Stimulated activated CD8-positive, alpha-beta memory T cell treated with anti-CD3 and anti-CD28 coated beads, Interleukin-15, amount 100 ng/mL, for 24 hours (primary cell): ENCODE results near the gene GIGYF2.

ENCODE experiments used
- DNase-seq: peaks from one replicate; pipeline ENCODE4 v3.0.0-alpha.2; 2020; ENCODE audit warnings: low read depth

GIGYF2 gene

GRCh38 chr2:232750135-232750671 lies 53.1 kb downstream of the GIGYF2 start:
- no peak for DNase-seq

DNA sequence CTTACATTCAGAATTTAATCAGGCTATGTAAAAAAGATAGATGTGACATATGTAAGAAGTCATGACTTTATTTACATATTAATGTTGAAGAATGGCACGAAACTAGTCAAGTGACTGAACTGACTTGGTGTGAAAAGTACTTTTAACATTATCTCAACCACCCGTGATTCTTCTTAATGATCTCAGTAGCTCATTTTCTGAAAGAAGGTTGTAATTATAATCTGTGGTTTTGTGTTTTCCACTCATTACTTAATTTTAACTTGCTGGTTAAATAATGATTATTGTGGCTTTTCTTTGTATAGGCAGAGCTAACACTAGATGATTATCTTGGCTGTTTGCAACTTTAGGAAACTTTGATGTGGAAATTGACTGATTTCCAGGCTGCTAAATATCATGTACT lies 60.8 kb downstream of the GIGYF2 start:
- no peak for DNase-seq

GRCh38 chr2:232761301-232761907 lies 64.3 kb downstream of the GIGYF2 start:
- no peak for DNase-seq

DNA sequence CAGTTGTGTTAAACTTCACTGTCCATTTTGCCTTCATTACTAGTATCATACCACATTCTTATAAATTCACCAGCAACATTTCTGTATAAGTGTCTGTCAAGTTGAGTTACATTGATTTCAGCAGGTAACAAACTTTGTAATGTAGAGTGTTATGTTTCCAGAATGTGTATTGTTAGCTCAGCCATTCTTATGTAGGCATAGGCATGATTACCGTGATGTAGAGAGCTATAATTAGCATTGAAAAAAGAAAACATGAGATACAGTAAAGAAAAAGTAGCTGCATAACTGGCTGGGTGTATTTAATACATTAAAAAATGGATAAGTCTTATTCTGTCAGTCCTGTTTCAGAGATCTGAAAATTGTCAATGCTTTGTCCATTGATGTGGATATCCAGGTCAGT lies 70.7 kb downstream of the GIGYF2 start:
- DNase-seq = no peak

- no peak for DNase-seq
These were observed 73.1 kb downstream of the GIGYF2 start for GRCh38 chr2:232770207-232770606.

GRCh38 chr2:232771870-232772269 lies 74.7 kb downstream of the GIGYF2 start:
- no peak for DNase-seq

DNA sequence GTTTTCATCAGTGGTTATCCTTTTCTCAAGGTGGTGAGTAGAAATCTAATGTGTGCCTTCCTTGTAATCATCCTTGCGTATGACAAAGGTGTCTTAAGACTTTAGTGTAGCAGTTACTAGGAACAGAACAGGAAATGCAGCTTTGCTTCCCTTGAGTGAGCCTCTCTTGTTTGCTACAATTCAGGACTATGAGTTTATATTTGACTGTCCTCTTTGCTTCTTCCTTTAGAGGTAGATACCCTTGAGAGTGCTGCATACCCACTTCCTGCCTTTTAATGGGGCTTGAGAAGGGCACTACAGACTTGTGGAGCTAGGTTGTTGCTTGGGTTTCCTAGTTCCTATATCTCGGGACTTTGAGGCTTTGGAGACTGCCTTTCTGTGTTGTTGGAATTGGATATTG lies 75.4 kb downstream of the GIGYF2 start:
- DNase-seq = no peak

DNA sequence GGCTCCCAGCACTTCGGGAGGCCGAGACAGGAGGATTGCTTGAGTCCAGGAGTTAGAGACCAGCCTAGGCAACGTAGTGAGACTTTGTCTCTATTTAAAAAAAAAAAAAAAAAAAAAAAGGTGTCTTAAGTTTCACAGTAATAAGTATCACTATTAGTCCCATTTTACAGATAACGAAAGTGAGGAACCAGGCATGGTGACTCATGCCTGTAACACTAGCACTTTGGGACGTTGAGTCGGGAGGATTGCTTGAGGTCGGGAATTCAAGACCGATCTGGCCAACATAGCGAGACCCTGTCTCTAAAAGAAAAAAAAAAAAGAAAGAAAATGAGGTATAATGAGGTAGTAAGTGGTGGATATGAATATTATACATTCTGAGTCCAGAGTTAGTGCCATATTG lies 76.7 kb downstream of the GIGYF2 start:
- no peak for DNase-seq

- DNase-seq = no peak
These were observed 79.3 kb downstream of the GIGYF2 start, which contains the start of gene KCNJ13 for GRCh38 chr2:232776435-232776834. Gene KCNJ13 (minus strand): TSS chr2:232776565. CDS start chr2:232771362, 5,203 bp downstream.

DNA sequence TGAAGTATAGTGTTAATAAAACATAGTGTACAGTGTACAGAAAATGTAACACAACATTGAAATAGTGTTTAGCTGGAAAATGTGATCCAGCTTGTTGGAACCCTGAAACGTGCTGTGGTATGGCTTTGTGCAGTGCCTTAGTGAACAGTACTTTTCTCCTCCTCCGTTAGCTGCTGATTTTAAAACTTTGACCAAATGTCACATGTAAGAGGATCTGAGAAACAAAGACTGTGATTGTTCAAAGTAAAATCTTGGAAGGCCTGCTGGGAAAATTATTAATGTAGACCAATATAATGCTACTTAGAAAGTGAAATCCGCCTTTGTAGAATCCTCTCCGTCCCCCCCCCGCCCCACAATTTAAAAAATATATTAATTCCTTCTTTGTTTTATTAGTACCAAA lies 80.1 kb downstream of the GIGYF2 start:
- DNase-seq = no peak

GRCh38 chr2:232779465-232779864 lies 82.3 kb downstream of the GIGYF2 start:
- no peak for DNase-seq

GRCh38 chr2:232779934-232780333 lies 82.8 kb downstream of the GIGYF2 start:
- DNase-seq = no peak

GRCh38 chr2:232781765-232782164 lies 84.6 kb downstream of the GIGYF2 start:
- no peak for DNase-seq

DNA sequence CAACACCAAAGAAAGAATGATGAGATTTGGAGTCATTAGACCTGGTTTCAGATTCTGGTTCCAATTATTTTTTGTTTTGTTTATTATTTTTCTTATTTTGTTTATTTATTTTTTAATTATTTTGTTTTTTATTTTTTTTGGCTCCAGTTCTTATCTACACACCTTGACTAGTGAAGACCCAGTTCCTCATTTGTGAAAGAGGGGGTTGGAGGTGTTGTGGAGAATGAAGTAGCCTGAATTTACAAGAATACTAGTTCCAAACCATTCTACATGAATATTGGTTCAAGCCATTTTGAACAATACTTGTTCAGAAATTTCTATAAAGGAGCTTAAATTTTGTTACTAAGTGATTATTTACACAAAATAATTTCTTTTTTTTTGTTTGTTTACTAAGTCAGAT lies 86.1 kb downstream of the GIGYF2 start:
- DNase-seq = no peak

DNA sequence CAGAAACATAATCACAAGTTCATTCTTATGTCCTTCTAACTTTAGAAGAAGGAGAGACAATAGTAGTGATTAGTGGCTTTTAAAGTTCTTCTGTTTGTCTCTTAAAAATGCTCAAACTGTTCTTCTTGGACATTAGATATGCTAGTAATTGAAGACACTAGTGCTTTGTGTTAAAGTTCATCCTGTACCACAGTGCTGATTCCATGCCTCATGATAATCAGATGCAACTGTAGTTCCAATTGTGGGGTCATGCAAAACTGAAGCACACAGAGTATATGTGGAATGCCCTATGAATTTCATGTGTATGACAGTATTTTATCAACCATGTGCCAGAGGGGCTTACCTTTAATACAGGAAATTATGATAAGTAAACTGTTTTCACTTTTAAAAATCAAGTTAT lies 90.7 kb downstream of the GIGYF2 start:
- no peak for DNase-seq

DNA sequence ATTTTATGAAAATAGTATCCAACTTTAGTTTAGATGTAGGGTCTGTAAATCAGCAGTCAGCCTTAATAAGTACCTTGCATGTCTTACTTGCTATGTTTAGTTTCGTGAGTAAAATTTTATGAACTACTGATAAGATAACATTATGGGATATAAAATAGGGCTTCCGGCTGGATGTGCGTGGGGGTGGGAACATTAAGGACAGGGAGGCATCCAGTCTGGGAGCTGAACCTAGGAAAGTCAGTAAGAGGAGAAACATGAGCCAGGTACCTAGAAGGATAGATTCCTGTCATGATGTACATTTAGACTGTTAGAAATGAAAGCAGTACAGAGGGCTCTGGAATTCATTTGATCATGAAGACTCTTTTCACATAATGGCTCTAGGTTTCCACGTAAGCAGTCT lies 92.0 kb downstream of the GIGYF2 start:
- DNase-seq = no peak

DNA sequence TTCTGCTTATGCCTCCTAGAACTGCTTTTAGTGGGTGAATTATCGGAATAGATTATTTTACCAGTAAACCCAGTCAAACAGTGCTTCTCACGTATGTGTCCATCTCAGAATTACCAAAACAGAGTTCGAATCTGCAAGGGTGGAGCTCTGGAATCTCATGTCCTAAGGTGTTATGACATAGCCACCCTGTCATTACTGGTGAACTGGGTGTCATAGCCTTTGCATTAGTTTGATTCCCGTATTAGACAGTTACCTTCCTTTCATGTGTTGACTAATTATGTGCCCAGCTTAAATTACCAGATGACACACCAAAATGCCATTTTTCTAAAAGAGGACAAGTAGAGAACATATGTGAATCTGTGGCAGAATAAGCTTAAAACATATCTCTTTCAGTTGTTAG lies 94.4 kb downstream of the GIGYF2 start:
- DNase-seq = no peak

DNA sequence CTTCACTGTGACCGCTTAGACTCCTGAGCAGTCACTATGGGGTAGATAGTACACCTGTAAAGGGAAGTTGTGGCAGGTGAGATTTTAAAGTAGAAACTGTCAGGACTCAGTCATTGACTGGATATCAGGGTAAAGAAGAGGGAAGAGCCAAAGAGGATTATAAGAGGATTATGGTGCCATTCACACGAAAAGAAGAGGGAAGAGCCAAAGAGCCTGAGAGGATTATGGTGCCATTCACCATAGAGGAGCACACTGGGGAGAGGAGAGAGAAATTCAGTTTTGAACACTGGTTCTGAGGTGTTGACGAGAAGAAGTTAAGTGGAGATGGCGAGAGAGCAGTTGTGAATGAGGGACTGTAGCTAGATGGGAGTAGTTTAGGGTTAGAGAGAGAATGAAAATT lies 96.1 kb downstream of the GIGYF2 start:
- DNase-seq = no peak

GRCh38 chr2:232794981-232795380 lies 97.8 kb downstream of the GIGYF2 start:
- no peak for DNase-seq

GRCh38 chr2:232795920-232796319 lies 98.8 kb downstream of the GIGYF2 start:
- DNase-seq = no peak

DNA sequence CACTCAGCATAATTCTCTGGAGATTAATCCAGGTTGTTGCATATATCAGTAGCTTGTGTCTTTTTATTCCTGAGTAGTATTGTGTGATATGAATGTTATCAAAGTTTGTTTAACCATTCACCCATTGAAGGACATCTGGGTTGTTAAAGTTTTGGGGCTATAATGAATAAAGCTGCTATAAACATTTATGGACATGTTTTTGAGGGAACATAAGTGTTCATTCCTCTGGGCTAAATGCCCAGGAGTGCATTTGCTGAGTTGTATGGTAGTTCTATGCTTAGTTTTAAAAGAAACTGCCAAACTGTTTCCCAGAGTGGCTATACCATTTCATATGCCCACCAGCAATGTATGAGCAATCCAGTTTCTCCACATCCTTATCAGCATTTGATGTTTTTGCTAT lies 101.1 kb downstream of the GIGYF2 start:
- DNase-seq = no peak

- no peak for DNase-seq
These were observed 103.0 kb downstream of the GIGYF2 start for GRCh38 chr2:232800166-232800565.

GRCh38 chr2:232802091-232802490 lies 105.0 kb downstream of the GIGYF2 start:
- DNase-seq = no peak

DNA sequence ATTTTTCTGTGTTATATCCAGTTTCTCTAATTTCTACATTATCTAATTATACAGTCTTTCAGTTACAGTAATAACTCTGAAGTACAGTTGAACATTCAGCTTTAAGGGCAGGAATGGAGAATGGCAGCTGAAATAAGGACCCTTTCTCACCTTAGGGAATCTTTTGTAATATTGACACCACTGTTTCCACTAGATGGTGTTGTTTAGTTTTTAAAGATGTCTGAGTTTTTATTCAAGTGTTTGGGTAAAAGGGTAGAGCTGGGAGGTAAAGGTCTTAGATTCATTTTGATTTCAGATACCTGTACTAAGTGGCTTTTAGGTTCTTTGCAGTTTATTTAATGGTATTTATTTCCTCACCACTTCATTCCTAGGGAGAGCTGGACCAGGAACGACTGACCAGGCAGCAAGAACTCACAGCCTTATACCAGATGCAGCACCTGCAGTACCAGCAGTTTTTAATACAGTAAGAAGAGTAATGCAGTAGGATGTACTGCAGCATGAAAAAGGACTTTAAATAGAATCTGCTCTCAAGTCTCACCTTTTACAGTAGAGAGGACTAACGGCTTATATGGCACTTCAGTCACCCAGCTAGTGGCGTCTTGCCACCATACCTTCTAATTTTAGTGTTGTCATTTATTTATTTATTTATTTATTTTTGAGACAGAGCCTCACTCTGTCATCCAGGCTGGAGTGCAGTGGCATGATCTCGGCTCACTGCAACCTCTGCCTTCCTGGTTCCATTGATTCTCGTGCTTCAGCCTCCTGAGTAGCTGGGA lies 112.4 kb downstream of the GIGYF2 start:
- no peak for DNase-seq
